Measurements from ENCODE around the gene CACNA1A. TPM values are rescaled to one million over a fixed set of nuclear protein-coding genes. Genes with fewer than 3 reads are reported as not detected.
"Not testable (repeated sequence)": the region's sequence is repeated elsewhere in the genome, so short reads cannot be mapped to it uniquely, and the experiment has no call there.

Gene CACNA1A
- total RNA-seq, 4 donors from 2014 or later = 0.33 to 0.75 (median 0.43) TPM

DNA sequence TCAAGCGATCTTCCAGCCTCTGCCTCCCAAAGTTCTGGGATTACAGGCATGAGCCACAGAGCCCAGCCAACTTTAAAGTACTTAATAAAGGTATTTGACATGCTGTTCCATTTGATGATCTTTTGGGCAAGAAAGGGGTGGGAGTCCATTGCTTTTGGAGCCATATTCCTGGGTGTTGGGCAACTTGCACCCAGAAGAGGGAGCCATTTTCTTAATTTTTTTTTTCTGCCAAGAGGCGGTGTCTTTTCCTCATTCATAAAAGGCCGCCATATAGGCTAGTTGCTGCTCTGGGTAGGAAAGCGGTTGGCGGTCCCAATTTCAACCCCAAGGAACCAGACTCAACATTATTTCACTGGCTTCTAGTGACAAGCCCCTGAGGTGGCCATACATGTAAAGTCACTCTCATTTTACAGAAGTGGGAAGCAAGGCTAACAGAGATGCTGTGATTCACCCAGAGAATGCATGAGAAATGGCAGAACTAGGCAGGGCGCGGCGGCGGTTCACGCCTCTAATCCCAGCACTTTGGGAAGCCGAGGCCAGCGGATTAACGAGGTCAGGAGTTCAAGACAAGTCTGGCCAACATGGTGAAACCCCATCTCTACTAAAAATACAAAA lies 139.6 kb downstream of the CACNA1A start:
- Histone ChIP-seq H3K4me1 (no peaks in the 10 kb centered on the region), H3K4me3 (no peak overlapping the region), H3K9me3 (no peaks in the 10 kb centered on the region), H3K27me3 (peaks cover 0 to 24% (median 0%) of the 10 kb centered on the region in 4 donors), H3K36me3 (no peaks in the 10 kb centered on the region), H3K27ac (replicated peaks in 1 of 4) (no peak overlapping the region)
- intact Hi-C loops (cut with DNase I) = no loop called here
- DNase-seq (ENCODE audit: extremely low spot score) = no peak
- TF ChIP-seq EP300 (IDR thresholded peaks at IDR 0.05) = no peak
- TF ChIP-seq POLR2AphosphoS5 (IDR thresholded peaks at IDR 0.05) = no peak
- TF ChIP-seq POLR2A (IDR thresholded peaks at IDR 0.05; ENCODE audit: low read depth) = no peak
- TF ChIP-seq, protein P1, sequence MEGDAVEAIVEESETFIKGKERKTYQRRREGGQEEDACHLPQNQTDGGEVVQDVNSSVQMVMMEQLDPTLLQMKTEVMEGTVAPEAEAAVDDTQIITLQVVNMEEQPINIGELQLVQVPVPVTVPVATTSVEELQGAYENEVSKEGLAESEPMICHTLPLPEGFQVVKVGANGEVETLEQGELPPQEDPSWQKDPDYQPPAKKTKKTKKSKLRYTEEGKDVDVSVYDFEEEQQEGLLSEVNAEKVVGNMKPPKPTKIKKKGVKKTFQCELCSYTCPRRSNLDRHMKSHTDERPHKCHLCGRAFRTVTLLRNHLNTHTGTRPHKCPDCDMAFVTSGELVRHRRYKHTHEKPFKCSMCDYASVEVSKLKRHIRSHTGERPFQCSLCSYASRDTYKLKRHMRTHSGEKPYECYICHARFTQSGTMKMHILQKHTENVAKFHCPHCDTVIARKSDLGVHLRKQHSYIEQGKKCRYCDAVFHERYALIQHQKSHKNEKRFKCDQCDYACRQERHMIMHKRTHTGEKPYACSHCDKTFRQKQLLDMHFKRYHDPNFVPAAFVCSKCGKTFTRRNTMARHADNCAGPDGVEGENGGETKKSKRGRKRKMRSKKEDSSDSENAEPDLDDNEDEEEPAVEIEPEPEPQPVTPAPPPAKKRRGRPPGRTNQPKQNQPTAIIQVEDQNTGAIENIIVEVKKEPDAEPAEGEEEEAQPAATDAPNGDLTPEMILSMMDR (IDR thresholded peaks at IDR 0.05) = no peak
- 86% methylated on average over 13 of the region's 13 CpGs for WGBS

DNA sequence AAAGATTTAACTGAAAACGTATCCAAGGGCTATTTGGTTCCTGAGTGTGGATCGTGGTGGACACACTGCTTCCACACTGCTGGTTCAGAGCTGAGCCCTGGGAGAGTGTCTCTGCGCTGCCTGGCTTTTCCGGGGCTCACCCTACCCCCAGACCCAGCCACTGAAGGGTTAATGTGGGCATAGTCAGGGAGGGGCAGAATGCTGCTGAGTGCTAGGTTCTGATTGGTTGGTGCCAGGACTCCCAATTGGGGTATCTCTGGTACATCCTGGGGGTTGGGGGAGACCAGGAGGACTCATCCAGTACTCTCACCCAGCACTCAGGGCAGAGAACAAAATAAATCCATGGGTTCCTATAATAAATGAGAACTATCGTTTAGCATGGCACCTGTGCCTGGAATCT lies 142.3 kb downstream of the CACNA1A start:
- no peak overlapping the region for H3K27ac ChIP-seq (replicated peaks in 1 of 4)
- peaks cover 0 to 19% (median 14%) of the 10 kb centered on the region in 4 donors for H3K9me3 ChIP-seq
- 67% methylated on average over 5 of the region's 5 CpGs for WGBS
- DNase-seq (ENCODE audit: extremely low spot score) = no peak
- H3K36me3 ChIP-seq = no peaks in the 10 kb centered on the region
- H3K27me3 ChIP-seq = peaks cover 0 to 32% (median 0%) of the 10 kb centered on the region in 4 donors
- no peak for TF ChIP-seq EP300 (IDR thresholded peaks at IDR 0.05)
- no peak for TF ChIP-seq POLR2AphosphoS5 (IDR thresholded peaks at IDR 0.05)
- no peak for TF ChIP-seq POLR2A (IDR thresholded peaks at IDR 0.05; ENCODE audit: low read depth)
- TF ChIP-seq, protein P1 (IDR thresholded peaks at IDR 0.05) = no peak
- intact Hi-C loops (cut with DNase I) = no loop called here
- no peaks in the 10 kb centered on the region for H3K4me1 ChIP-seq
- no peak overlapping the region for H3K4me3 ChIP-seq

DNA sequence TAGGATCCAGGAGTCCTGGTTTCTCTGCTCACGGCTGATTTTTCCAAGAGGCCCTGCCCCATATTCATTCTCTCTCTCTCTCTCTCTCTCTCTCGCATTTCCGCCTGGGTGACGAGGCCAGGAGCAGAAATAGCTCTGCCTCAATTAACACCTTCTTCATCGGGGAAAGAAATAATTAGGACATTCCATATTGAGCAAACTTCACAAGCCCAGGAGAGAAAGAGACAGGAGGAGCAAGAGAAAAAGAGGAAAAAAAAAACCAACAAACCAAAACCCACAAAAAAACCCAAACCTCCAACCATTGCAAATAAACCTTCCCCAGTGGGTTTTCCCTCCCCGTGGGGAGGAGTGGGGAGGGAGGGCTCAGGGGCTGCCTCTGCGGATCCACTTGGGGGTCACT lies 143.0 kb downstream of the CACNA1A start:
- H3K4me1 ChIP-seq = no peaks in the 10 kb centered on the region
- intact Hi-C loops (cut with DNase I) = no loop called here
- no peaks in the 10 kb centered on the region for H3K36me3 ChIP-seq
- 14% methylated on average over 7 of the region's 7 CpGs for WGBS
- H3K27ac ChIP-seq (replicated peaks in 1 of 4) = no peak overlapping the region
- H3K27me3 ChIP-seq = peaks cover 0 to 32% (median 0%) of the 10 kb centered on the region in 4 donors
- TF ChIP-seq POLR2A (IDR thresholded peaks at IDR 0.05; ENCODE audit: low read depth) (no peak), EP300 (IDR thresholded peaks at IDR 0.05) (no peak), POLR2AphosphoS5 (IDR thresholded peaks at IDR 0.05) (no peak)
- peaks cover 0 to 23% (median 15%) of the 10 kb centered on the region in 4 donors for H3K9me3 ChIP-seq
- no peak for DNase-seq (ENCODE audit: extremely low spot score)
- no peak overlapping the region for H3K4me3 ChIP-seq

DNA sequence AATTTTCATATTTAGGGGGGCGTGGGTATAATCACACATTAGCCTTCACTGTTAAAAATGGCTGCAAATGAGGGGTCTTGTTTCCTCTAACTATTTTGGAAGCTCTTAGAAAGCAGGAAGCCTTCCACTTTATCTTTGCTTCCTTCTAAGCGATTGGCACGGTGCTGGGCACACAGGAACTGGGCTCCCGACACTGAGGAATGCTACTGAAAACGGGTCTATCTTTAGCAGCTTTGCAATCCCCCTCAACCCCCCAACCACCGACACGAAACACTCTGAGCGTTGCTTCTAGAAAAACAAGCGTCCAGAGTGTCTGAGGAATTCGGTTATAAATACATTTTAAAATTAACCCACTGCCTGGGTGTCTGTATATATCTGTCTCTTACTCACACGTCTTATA lies 143.6 kb downstream of the CACNA1A start:
- H3K27ac ChIP-seq (replicated peaks in 1 of 4) = no peak overlapping the region
- H3K9me3 ChIP-seq = peaks cover 0 to 23% (median 15%) of the 10 kb centered on the region in 4 donors
- DNase-seq (ENCODE audit: extremely low spot score) = no peak
- intact Hi-C loops (cut with DNase I) = no loop called here
- H3K4me3 ChIP-seq = no peak overlapping the region
- H3K36me3 ChIP-seq = no peaks in the 10 kb centered on the region
- H3K4me1 ChIP-seq = no peaks in the 10 kb centered on the region
- TF ChIP-seq EP300 (IDR thresholded peaks at IDR 0.05) (no peak), POLR2AphosphoS5 (IDR thresholded peaks at IDR 0.05) (no peak), POLR2A (IDR thresholded peaks at IDR 0.05; ENCODE audit: low read depth) (no peak)
- TF ChIP-seq, protein P1 (IDR thresholded peaks at IDR 0.05) = no peak
- H3K27me3 ChIP-seq = peaks cover 0 to 32% (median 0%) of the 10 kb centered on the region in 4 donors
- WGBS = 38% methylated on average over 11 of the region's 11 CpGs

DNA sequence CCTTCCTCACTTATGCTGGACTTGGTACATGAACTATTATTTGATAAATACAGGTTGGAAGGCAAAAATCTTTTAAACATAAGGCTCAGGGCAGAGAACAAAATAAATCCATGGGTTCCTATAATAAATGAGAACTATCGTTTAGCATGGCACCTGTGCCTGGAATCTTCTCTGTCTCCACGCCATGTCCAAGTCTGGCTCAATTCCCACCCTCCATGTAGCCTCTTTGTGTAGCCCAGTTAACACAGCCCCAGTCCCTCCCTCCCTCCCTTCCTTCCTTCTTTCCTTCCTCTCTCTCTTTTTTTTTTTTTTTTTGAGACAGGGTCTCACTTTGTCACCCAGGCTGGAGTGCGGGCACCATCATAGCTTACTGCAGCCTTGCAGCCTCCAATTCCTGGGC lies 144.6 kb downstream of the CACNA1A start:
- H3K4me3 ChIP-seq; intact Hi-C loops (cut with DNase I); H3K4me1 ChIP-seq; H3K27ac ChIP-seq (replicated peaks in 1 of 4); DNase-seq (ENCODE audit: extremely low spot score); H3K36me3 ChIP-seq: not testable (repeated sequence)
- Histone ChIP-seq H3K9me3 (peaks cover 0 to 23% (median 15%) of the 10 kb centered on the region in 4 donors), H3K27me3 (peaks cover 0 to 27% (median 0%) of the 10 kb centered on the region in 4 donors)
- 41% methylated on average over 3 of the region's 3 CpGs for WGBS

All from esophagus muscularis mucosa (tissue), 4 donors.